Left forelimb (tissue), 1 donor: ENCODE results near the gene PRRX2.
A peak's percentile ranks its signal among the peaks of the same experiment; 100 is the strongest.

Source experiments
- DNase-seq: peaks from one replicate; pipeline ENCODE4 v3.0.0-alpha.2; 2018; ENCODE audit warnings: low spot score

Gene PRRX2

GRCh38 chr9:129709438-129710168 lies 44.2 kb downstream of the PRRX2 start:
- DNase-seq = no peak

- DNase-seq = peak; percentile 60
Measured at GRCh38 chr9:129710169-129710453, 44.7 kb downstream of the PRRX2 start.

- no peak for DNase-seq
Measured at GRCh38 chr9:129712634-129713401, 47.4 kb downstream of the PRRX2 start.

GRCh38 chr9:129713402-129713679 lies 47.9 kb downstream of the PRRX2 start:
- DNase-seq = no peak

GRCh38 chr9:129714511-129715061 lies 49.1 kb downstream of the PRRX2 start:
- DNase-seq = peak; percentile 69

- no peak for DNase-seq
Measured at GRCh38 chr9:129716091-129716490, 50.6 kb downstream of the PRRX2 start.

GRCh38 chr9:129717991-129718390 lies 52.5 kb downstream of the PRRX2 start:
- DNase-seq = no peak

GRCh38 chr9:129718647-129719046 lies 53.2 kb downstream of the PRRX2 start:
- no peak for DNase-seq

GRCh38 chr9:129719135-129719534 lies 53.7 kb downstream of the PRRX2 start:
- no peak for DNase-seq

- DNase-seq = no peak
Measured at GRCh38 chr9:129720181-129720864, 54.9 kb downstream of the PRRX2 start.

GRCh38 chr9:129720865-129721545 lies 55.6 kb downstream of the PRRX2 start:
- DNase-seq = no peak

- no peak for DNase-seq
Measured at GRCh38 chr9:129722913-129723312, 57.5 kb downstream of the PRRX2 start.

- DNase-seq = no peak
Measured at GRCh38 chr9:129724456-129725190, 59.2 kb downstream of the PRRX2 start.

GRCh38 chr9:129725795-129726251 lies 60.4 kb downstream of the PRRX2 start:
- no peak for DNase-seq

GRCh38 chr9:129726322-129727160 lies 61.1 kb downstream of the PRRX2 start:
- peak; percentile 85 for DNase-seq

GRCh38 chr9:129728744-129729143 lies 63.3 kb downstream of the PRRX2 start:
- no peak for DNase-seq

- no peak for DNase-seq
Measured at GRCh38 chr9:129731477-129732085, 66.1 kb downstream of the PRRX2 start.

- DNase-seq = no peak
Measured at GRCh38 chr9:129732100-129732499, 66.7 kb downstream of the PRRX2 start.

- no peak for DNase-seq
Measured at GRCh38 chr9:129732946-129733631, 67.6 kb downstream of the PRRX2 start.

- no peak for DNase-seq
Measured at GRCh38 chr9:129733632-129733953, 68.1 kb downstream of the PRRX2 start.
